ENCODE data around the gene C11orf24. TPM values are rescaled to one million over a fixed set of nuclear protein-coding genes. Genes with fewer than 3 reads are reported as not detected.

C11orf24 gene
- total RNA-seq, 1 experiment from 2014 or later: 53.7 TPM

DNA sequence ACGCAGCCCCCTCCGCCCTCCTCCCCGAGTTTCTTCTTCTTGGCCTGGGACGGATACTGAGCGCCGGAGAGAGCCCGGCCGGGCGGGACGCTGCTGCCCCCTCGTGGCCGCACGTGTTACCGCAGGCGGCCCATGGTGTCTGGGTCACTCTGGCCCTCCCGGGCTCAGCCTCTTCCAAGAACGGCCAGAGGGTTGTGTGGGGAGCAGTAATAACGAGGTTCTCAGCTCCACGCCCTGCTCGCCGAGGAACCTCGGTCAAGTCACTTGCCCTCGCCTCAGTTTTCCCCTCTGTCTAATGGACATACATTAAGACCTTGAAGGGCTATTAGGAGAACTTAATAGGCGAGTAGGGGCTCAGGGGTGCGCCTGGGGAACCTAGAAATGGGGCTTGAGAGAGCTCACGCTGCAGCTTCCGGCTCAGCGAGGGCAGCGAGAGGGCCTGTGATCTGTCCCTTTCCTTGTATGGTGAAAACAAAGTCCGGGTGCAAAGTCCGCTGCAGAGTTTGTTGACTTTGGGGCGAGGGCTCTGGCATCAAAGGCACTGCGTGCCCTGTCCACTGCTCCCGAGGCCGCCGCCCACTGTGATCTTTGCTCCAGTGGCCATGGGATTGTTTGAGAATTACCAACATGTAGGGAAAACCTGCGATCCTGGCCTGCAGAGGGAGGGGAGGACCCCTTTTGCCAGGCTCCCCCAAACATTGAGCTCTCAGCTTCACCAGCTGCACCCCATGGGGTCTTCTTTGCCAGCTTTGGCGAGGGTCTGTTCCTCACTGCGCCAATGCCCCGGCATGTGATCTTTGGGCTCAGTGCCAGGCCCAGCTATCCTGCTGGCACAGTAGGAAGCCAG lies 26.3 kb upstream of the C11orf24 start (continued):
- no peak for TF ChIP-seq PRRX2 (CRISPR knock-in tag; IDR thresholded peaks at IDR 0.05)
- TF ChIP-seq, protein P1, sequence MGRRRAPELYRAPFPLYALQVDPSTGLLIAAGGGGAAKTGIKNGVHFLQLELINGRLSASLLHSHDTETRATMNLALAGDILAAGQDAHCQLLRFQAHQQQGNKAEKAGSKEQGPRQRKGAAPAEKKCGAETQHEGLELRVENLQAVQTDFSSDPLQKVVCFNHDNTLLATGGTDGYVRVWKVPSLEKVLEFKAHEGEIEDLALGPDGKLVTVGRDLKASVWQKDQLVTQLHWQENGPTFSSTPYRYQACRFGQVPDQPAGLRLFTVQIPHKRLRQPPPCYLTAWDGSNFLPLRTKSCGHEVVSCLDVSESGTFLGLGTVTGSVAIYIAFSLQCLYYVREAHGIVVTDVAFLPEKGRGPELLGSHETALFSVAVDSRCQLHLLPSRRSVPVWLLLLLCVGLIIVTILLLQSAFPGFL (CRISPR knock-in tag; IDR thresholded peaks at IDR 0.05; ENCODE audit: borderline replicate concordance): no peak

DNA sequence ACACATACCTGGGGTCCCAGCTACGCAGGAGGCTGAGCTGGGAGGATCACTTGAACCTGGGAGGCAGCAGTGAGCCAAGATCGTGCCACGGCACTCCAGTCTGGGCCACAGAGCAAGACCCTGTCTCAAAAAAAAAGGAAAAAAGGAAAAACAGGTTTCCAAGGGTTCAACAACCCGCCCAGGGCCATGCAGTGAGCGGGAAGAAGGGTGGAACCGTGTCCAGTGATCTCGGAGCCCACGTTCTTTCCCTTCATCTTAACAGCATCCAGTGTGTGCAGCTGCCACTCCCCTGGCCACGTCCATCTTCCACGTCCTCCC lies 25.7 kb upstream of the C11orf24 start:
- ATAC-seq (peak; percentile 20), DNase-seq (ENCODE audit: low spot score) (no peak)
- Mint-ChIP-seq H3K27ac (no peak overlapping the region), H3K9me3 (no peaks in the 10 kb centered on the region), H3K36me3 (no peaks in the 10 kb centered on the region), H3K4me3 (no peak overlapping the region), H3K27me3 (ENCODE audit: low read depth) (peaks cover 2% of the 10 kb centered on the region; the same call in 1 of the 2 replicates), H3K4me1 (no peaks in the 10 kb centered on the region)
- TF ChIP-seq, protein P2, sequence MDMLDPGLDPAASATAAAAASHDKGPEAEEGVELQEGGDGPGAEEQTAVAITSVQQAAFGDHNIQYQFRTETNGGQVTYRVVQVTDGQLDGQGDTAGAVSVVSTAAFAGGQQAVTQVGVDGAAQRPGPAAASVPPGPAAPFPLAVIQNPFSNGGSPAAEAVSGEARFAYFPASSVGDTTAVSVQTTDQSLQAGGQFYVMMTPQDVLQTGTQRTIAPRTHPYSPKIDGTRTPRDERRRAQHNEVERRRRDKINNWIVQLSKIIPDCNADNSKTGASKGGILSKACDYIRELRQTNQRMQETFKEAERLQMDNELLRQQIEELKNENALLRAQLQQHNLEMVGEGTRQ (CRISPR knock-in tag; IDR thresholded peaks at IDR 0.05): no peak
- TF ChIP-seq ZNF121 (CRISPR knock-in tag; IDR thresholded peaks at IDR 0.05): 0 out of 2 replicates have a peak, but pooled peaks have one; percentile 29
- TF ChIP-seq FOXP1 (CRISPR knock-in tag; IDR thresholded peaks at IDR 0.05; ENCODE audit: borderline replicate concordance): no peak
- no peak for TF ChIP-seq HMGA2 (CRISPR knock-in tag; IDR thresholded peaks at IDR 0.05)
- TF ChIP-seq, protein P3, sequence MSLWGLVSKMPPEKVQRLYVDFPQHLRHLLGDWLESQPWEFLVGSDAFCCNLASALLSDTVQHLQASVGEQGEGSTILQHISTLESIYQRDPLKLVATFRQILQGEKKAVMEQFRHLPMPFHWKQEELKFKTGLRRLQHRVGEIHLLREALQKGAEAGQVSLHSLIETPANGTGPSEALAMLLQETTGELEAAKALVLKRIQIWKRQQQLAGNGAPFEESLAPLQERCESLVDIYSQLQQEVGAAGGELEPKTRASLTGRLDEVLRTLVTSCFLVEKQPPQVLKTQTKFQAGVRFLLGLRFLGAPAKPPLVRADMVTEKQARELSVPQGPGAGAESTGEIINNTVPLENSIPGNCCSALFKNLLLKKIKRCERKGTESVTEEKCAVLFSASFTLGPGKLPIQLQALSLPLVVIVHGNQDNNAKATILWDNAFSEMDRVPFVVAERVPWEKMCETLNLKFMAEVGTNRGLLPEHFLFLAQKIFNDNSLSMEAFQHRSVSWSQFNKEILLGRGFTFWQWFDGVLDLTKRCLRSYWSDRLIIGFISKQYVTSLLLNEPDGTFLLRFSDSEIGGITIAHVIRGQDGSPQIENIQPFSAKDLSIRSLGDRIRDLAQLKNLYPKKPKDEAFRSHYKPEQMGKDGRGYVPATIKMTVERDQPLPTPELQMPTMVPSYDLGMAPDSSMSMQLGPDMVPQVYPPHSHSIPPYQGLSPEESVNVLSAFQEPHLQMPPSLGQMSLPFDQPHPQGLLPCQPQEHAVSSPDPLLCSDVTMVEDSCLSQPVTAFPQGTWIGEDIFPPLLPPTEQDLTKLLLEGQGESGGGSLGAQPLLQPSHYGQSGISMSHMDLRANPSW (CRISPR knock-in tag; conservative IDR thresholded peaks at IDR 0.05; ENCODE audit: low read depth): no peak
- TF ChIP-seq, protein P4, sequence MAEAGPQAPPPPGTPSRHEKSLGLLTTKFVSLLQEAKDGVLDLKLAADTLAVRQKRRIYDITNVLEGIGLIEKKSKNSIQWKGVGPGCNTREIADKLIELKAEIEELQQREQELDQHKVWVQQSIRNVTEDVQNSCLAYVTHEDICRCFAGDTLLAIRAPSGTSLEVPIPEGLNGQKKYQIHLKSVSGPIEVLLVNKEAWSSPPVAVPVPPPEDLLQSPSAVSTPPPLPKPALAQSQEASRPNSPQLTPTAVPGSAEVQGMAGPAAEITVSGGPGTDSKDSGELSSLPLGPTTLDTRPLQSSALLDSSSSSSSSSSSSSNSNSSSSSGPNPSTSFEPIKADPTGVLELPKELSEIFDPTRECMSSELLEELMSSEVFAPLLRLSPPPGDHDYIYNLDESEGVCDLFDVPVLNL (CRISPR knock-in tag; IDR thresholded peaks at IDR 0.05; ENCODE audit: borderline replicate concordance, low read depth): no peak
- TF ChIP-seq ZNF219 (CRISPR knock-in tag; IDR thresholded peaks at IDR 0.05; ENCODE audit: borderline replicate concordance): no peak
- CTCF ChIA-PET: interaction anchor here (0.7 to 6.1 kb wide), 28 partner anchors 9 to 286 kb away, joined by 3 to 111 read pairs (median 6); partner anchors contain the start of genes C11orf24 and PPP6R3
- POLR2A ChIA-PET: interaction anchor here (0.5 to 1.2 kb wide), 3 partner anchors 21 to 170 kb away, joined by 3 to 4 read pairs (median 3); no protein-coding TSS in a partner anchor

DNA sequence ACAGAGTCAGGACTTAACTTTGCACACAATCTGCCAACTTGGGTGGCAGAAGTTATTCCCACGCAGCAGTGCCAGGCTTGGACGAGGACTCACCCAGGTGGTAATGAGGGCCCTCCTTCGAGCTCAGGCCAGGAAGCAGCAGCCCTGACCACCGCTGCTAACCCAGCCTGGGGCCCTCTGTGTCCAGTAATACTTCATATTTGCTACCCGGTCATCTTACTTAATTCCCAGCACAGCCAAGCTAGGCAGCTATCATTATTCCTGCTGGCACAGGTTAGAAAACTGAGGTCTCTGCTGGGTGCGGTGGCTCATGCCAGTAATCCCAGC lies 25.2 kb upstream of the C11orf24 start:
- ATAC-seq (no peak), DNase-seq (ENCODE audit: low spot score) (no peak)
- Mint-ChIP-seq H3K4me1 (no peaks in the 10 kb centered on the region), H3K9me3 (no peaks in the 10 kb centered on the region), H3K27ac (no peak overlapping the region), H3K27me3 (ENCODE audit: low read depth) (peaks cover 2% of the 10 kb centered on the region; the same call in 1 of the 2 replicates), H3K4me3 (no peak overlapping the region), H3K36me3 (no peaks in the 10 kb centered on the region)
- CTCF ChIA-PET: interaction anchor here (0.6 to 6.1 kb wide), 10 partner anchors 9 to 159 kb away, joined by 5 to 111 read pairs (median 8); partner anchors contain the start of gene C11orf24
- POLR2A ChIA-PET: interaction anchor here (0.5 kb wide), 1 partner anchor 21 kb away, joined by 4 read pairs; no protein-coding TSS in a partner anchor
- TF ChIP-seq, protein P5, sequence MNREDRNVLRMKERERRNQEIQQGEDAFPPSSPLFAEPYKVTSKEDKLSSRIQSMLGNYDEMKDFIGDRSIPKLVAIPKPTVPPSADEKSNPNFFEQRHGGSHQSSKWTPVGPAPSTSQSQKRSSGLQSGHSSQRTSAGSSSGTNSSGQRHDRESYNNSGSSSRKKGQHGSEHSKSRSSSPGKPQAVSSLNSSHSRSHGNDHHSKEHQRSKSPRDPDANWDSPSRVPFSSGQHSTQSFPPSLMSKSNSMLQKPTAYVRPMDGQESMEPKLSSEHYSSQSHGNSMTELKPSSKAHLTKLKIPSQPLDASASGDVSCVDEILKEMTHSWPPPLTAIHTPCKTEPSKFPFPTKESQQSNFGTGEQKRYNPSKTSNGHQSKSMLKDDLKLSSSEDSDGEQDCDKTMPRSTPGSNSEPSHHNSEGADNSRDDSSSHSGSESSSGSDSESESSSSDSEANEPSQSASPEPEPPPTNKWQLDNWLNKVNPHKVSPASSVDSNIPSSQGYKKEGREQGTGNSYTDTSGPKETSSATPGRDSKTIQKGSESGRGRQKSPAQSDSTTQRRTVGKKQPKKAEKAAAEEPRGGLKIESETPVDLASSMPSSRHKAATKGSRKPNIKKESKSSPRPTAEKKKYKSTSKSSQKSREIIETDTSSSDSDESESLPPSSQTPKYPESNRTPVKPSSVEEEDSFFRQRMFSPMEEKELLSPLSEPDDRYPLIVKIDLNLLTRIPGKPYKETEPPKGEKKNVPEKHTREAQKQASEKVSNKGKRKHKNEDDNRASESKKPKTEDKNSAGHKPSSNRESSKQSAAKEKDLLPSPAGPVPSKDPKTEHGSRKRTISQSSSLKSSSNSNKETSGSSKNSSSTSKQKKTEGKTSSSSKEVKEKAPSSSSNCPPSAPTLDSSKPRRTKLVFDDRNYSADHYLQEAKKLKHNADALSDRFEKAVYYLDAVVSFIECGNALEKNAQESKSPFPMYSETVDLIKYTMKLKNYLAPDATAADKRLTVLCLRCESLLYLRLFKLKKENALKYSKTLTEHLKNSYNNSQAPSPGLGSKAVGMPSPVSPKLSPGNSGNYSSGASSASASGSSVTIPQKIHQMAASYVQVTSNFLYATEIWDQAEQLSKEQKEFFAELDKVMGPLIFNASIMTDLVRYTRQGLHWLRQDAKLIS (CRISPR knock-in tag; IDR thresholded peaks at IDR 0.05; ENCODE audit: borderline replicate concordance): no peak
- TF ChIP-seq, protein P6, sequence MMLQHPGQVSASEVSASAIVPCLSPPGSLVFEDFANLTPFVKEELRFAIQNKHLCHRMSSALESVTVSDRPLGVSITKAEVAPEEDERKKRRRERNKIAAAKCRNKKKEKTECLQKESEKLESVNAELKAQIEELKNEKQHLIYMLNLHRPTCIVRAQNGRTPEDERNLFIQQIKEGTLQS (CRISPR knock-in tag; conservative IDR thresholded peaks at IDR 0.05): no peak
- TF ChIP-seq FOXK1 (CRISPR knock-in tag; IDR thresholded peaks at IDR 0.05) (no peak), ELF4 (CRISPR knock-in tag; IDR thresholded peaks at IDR 0.05; ENCODE audit: low read depth) (no peak), ZNF396 (CRISPR knock-in tag; IDR thresholded peaks at IDR 0.05; ENCODE audit: borderline replicate concordance) (no peak), HMGA2 (CRISPR knock-in tag; IDR thresholded peaks at IDR 0.05) (no peak)
- TF ChIP-seq, protein P3 (CRISPR knock-in tag; conservative IDR thresholded peaks at IDR 0.05; ENCODE audit: low read depth): no peak

All from WTC11 (cell line).